Fibroblast of skin of right quadriceps (primary cell): ENCODE measurements around the gene ATXN7L3B.
"Not testable (repeated sequence)": the region's sequence is repeated elsewhere in the genome, so short reads cannot be mapped to it uniquely, and the experiment has no call there.

Source experiments
- DNase-seq: peaks from one replicate; pipeline ENCODE4 v3.0.0-alpha.2; 2013

ATXN7L3B gene

GRCh38 chr12:74537707-74538385 is at the start of gene ATXN7L3B:
Gene ATXN7L3B, plus strand, starts transcription at chr12:74537835. Its CDS starts 278 bp downstream, at chr12:74538113.
- peak; percentile 94 for DNase-seq

DNA sequence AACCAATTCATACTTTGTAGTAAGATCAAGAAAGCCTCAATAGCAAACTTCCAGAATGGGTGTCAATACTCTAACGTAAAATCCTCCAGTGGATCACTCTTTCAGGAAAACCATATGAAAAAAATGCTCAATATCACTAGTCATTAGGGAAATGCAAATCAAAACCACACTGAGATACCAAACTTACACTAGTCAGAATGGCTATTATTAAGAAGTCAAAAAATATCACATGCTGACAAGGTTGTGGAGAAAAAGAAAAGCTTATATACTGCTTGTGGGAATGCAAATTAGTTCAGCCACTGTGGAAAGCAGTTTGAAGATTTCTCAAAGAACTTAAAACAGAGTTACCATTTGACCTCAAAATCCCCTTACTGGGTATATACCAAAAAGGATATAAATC is 49.5 kb upstream of the ATXN7L3B start:
- DNase-seq, result no peak

GRCh38 chr12:74489543-74489942 is 48.1 kb upstream of the ATXN7L3B start:
- no peak for DNase-seq

GRCh38 chr12:74490390-74491064 is 47.1 kb upstream of the ATXN7L3B start:
- no peak for DNase-seq

DNA sequence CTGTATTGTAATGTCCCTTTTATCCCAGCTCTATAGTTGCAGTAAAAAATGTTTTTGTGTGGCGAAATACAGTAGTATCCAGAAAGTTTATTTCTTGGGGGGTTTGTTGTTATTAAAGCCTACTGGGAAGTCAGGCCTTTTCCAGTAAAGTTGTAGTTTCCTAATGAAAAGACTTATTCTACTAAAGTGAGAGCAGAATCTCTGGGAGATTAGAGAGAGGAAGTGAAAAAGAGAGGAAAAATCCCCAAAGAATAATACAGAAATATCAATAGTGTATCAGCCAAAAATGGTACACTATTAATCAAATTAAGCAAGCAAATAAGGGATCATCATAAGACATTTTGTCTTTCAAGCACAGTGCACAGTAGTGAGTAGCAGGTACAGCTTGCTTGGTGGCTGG is 46.3 kb upstream of the ATXN7L3B start:
- no peak for DNase-seq

GRCh38 chr12:74499192-74499591 is 38.4 kb upstream of the ATXN7L3B start:
- no peak for DNase-seq

GRCh38 chr12:74508873-74509657 is 28.6 kb upstream of the ATXN7L3B start:
- not testable (repeated sequence) for DNase-seq

DNA sequence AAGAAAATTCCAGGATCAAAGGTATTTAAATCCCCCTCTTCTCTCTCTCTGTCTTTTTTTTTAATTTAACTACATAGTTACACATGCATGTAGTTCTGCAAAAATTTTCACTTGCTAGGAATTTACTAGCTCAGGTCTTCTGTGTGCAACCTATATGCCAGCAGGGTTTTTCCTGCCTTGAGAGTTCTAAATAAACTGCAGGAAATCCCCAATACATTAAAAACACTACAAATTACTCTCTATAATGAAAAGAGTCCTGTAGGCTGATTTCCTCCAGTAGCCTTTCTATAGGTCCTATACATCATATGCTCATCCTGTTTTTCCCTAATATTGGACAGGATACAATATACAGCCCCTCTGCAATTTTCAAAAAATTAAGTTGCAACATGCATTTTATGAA is 27.7 kb upstream of the ATXN7L3B start:
- DNase-seq, result no peak

GRCh38 chr12:74514098-74514872 is 23.4 kb upstream of the ATXN7L3B start:
- DNase-seq, result no peak

DNA sequence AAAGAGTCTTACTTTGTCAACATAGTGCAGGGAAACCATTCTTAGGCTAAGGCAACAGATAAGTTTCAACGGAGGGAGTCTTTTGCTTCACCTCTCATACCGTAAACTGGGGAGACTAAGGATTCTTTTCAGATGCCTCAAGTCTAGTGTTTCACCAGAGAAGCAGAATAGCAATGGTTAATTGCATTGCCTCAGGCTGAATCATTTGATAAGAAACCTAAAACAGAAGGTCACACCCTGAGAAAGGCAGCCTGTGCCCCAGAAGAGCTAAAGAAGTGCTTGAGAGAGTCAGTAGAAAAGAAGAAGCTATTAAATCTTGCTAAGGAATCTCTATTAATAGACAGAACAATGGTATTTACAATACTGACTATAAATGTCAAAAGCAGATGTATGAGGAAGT is 21.8 kb upstream of the ATXN7L3B start:
- DNase-seq, result no peak

DNA sequence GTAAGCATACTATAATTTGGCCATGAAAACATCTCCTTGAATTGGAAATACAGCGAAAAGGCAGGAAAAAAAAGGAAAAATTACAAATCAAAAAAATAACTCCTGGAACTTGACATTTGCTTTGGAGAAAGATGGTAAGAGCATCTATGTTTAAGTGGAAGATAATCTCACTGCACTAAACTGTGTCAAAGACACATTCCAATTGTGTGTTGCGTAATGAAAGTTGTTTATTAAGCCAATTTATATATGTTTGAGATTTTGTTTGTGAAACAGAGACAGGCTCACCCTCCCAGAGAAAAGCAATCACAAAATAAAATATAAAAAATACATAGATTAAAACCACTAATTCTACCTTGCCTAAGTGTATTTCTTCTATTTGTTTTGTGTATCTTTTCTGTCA is 11.1 kb upstream of the ATXN7L3B start:
- DNase-seq, result no peak

DNA sequence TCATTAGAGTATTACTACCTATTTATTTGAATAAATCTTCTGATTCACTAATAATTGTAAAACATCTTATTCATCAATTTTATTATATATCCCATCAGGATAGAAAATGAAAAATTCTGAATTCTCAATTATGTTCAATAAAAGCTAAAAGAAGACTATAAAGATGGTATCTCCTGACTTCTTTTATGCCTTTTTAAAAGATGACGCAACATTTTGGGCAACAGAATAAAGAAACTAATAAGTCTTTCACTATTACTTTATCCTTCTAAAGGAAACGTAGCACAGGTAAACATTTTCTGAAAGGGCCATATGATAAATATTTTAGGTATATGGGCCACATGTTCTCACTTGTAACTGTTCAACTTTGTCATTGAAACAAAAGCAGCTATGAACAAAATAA is 10.1 kb upstream of the ATXN7L3B start:
- no peak for DNase-seq

GRCh38 chr12:74530676-74531075 is 7.0 kb upstream of the ATXN7L3B start:
- DNase-seq, result no peak

GRCh38 chr12:74535536-74535935 is 2.1 kb upstream of the ATXN7L3B start:
- DNase-seq, result no peak

DNA sequence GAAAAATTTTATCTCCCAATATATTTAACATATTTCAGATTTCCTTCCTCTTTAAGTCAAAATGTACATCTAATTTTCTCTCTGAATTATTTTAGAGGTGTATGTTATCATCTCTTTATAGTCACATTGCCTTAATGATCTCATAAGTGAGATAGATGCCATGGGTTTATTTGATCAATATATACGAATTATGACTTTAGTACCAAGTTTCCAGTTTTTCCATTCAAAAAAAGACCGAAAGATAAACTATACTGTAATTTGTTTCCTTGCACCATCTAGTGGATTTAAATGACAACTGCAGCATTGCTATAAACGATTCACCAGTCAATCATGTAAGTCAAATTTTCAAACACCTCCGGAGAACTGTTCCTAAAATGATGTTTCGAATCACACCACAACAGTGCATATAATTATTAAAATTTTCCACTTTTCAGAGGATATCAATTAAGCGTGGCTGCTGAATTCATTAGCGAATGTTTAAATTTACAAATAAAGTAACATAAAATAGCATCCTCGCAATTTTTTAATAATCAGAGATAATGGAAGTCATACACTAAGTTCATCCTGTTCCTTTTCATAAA is 419 bp upstream of the ATXN7L3B start:
- peak; percentile 66 for DNase-seq

- no peak for DNase-seq
These were observed 1.0 kb downstream of the ATXN7L3B start for GRCh38 chr12:74538491-74539258.

- no peak for DNase-seq
These were observed 1.6 kb downstream of the ATXN7L3B start for GRCh38 chr12:74539261-74539660.

GRCh38 chr12:74539765-74540526 is 2.3 kb downstream of the ATXN7L3B start:
- DNase-seq, result no peak

DNA sequence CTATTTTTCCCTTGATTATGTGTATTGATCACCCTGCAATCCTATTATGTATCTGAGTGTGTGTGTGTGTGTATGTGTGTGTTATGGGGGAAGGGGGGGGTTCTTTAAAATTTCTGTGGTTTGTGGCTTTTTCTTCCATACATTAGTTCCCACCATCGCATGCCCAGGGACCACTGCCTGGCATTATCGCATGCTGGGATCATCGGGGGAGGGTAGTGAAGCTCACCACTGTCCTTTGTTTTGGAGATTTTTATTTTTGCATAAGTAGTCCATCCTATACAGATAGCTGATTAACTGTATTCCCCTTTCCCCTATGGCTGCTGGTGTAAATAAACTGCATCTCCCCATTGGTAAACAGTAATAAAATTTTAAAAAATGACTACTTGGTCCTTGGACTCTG is 3.4 kb downstream of the ATXN7L3B start:
- no peak for DNase-seq

- DNase-seq, result no peak
These were observed 9.6 kb downstream of the ATXN7L3B start for GRCh38 chr12:74547249-74547648.

DNA sequence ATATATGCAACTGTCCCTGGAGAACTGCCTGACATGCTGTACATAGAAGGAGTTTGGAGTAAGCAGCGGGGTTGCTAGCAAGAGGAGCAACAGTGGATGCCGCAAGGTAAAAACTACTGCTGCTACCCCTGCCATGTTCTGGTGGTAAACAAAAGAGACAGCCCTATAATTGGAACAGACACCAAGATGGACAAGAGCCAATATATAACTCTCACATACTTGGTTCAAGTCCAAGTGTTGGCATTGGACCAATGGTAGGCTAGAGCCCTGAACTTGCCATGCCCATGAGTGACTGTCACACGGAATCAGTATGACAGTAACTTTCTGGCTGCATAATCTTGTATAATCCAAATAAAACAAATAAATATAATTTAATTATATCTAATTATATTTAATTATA is 13.7 kb downstream of the ATXN7L3B start:
- DNase-seq, result no peak
